ENCODE results near the gene UROC1.

DNA sequence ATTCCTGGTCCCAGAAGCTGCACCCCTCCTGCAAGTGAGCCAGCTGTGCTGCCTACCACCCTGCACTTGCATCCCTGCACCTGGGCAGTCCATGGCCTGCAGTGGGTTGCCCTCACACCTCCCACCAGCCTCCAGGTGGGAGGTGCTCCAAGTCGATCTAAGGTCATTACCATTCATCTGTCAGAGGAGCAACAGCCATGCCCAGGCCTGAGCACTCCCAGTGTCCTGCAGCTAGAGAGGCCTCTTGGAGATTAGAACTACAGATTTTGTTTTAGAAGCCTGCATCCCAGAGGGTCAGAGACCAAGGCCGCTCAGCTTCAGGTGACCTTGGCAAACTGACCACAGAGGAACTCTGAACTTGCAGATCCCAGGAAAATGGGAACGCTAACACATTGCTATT lies 32.9 kb downstream of the UROC1 start:
- TF ChIP-seq, protein P1, sequence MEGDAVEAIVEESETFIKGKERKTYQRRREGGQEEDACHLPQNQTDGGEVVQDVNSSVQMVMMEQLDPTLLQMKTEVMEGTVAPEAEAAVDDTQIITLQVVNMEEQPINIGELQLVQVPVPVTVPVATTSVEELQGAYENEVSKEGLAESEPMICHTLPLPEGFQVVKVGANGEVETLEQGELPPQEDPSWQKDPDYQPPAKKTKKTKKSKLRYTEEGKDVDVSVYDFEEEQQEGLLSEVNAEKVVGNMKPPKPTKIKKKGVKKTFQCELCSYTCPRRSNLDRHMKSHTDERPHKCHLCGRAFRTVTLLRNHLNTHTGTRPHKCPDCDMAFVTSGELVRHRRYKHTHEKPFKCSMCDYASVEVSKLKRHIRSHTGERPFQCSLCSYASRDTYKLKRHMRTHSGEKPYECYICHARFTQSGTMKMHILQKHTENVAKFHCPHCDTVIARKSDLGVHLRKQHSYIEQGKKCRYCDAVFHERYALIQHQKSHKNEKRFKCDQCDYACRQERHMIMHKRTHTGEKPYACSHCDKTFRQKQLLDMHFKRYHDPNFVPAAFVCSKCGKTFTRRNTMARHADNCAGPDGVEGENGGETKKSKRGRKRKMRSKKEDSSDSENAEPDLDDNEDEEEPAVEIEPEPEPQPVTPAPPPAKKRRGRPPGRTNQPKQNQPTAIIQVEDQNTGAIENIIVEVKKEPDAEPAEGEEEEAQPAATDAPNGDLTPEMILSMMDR (conservative IDR thresholded peaks at IDR 0.05; ENCODE audit: low read depth, low read length): no peak
- TF ChIP-seq FOS (IDR thresholded peaks at IDR 0.05; ENCODE audit: low read depth, low read length) (no peak), CHD1 (IDR thresholded peaks at IDR 0.05; ENCODE audit: low read depth, low read length) (no peak), CEBPB (IDR thresholded peaks at IDR 0.05; ENCODE audit: low read depth, low read length) (no peak), SMC3 (IDR thresholded peaks at IDR 0.05; ENCODE audit: low read depth, low read length) (no peak), RAD21 (IDR thresholded peaks at IDR 0.05; ENCODE audit: low read length) (no peak), POLR2A (IDR thresholded peaks at IDR 0.05; ENCODE audit: low read depth, low read length) (no peak)
- TF ChIP-seq, protein P2, sequence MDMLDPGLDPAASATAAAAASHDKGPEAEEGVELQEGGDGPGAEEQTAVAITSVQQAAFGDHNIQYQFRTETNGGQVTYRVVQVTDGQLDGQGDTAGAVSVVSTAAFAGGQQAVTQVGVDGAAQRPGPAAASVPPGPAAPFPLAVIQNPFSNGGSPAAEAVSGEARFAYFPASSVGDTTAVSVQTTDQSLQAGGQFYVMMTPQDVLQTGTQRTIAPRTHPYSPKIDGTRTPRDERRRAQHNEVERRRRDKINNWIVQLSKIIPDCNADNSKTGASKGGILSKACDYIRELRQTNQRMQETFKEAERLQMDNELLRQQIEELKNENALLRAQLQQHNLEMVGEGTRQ (IDR thresholded peaks at IDR 0.05; ENCODE audit: low read depth, low read length): no peak
